ENCODE data around the gene ENPP7. TPM values are rescaled to one million over a fixed set of nuclear protein-coding genes. Genes with fewer than 3 reads are reported as not detected.

Gene ENPP7
- polyA plus RNA-seq, 1 donor (not counting 4 experiments of a cell fraction or from before 2014, with no cell fraction given): not detected

DNA sequence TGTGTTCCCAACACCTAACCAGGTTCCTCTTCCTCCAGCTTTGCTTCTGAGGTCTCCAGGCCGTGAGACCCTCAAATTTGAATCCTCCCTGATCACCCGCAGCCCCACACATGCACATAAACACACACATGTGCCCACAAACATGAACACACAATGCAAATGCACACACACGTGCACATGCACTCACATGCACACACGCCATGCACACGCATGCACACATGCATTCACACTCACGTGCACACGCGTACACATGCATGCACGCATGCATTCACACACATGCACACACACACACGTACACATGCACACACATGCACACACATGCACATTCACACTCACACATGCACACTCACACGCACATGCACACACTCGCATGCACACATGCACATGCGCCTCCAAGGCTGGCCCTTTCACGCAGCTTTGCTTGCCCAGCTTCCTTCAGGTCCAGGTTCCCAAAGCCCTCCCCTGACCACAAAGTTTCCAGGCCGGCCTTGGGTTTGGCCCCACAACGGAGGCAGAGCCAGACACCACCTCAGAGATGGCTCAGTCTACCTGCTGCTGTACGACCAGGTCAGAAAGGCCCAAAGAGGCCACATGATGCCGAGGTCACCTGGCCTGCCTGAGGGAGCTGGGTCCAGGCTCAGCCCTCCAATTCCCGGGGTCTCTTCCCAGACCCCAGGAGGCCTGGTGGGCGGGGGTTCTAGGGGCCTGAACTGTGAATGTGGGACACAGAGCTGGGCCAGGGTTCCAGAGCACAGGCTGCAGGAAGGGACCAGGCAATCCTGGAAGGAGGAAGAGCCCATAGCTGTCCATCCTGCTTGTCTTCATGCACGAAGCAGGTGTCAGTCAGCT lies 39.5 kb upstream of the ENPP7 start:
- Histone ChIP-seq H2AFZ (ENCODE audit: control insufficient read depth, low read length) (no peak overlapping the region), H3K4me2 (ENCODE audit: control insufficient read depth, extremely low read depth, insufficient read depth, low read depth, low read length) (no peak overlapping the region), H3K4me3 (ENCODE audit: control insufficient read depth in 2 of 3, extremely low read depth in 1 of 3, insufficient read depth in 2 of 3, low read depth in 1 of 3, low read length in 3 of 3) (no peak overlapping the region), H3K27ac (ENCODE audit: control insufficient read depth, insufficient read depth, low read length) (no peak overlapping the region), H4K20me1 (ENCODE audit: control insufficient read depth, extremely low read depth, insufficient read depth, low read length) (no peaks in the 10 kb centered on the region), H3K9ac (ENCODE audit: control insufficient read depth, extremely low read depth, insufficient read depth, low read length) (no peak overlapping the region), H3K27me3 (ENCODE audit: control insufficient read depth, extremely low read depth, insufficient read depth, low read length) (peaks cover 24% of the 10 kb centered on the region), H3K36me3 (ENCODE audit: control insufficient read depth in 2 of 2, extremely low read depth in 1 of 2, insufficient read depth in 2 of 2, low read length in 2 of 2) (no peaks in the 10 kb centered on the region), H3K4me1 (ENCODE audit: control insufficient read depth, extremely low read depth, insufficient read depth, low read length) (no peaks in the 10 kb centered on the region), H3K9me3 (ENCODE audit: control insufficient read depth, low read depth, low read length) (no peaks in the 10 kb centered on the region), H3K79me2 (ENCODE audit: control insufficient read depth, insufficient read depth, low read length) (no peaks in the 10 kb centered on the region), H3K9me1 (ENCODE audit: control insufficient read depth, extremely low read depth, insufficient read depth, low read length) (no peaks in the 10 kb centered on the region)
- TF ChIP-seq, protein P1, sequence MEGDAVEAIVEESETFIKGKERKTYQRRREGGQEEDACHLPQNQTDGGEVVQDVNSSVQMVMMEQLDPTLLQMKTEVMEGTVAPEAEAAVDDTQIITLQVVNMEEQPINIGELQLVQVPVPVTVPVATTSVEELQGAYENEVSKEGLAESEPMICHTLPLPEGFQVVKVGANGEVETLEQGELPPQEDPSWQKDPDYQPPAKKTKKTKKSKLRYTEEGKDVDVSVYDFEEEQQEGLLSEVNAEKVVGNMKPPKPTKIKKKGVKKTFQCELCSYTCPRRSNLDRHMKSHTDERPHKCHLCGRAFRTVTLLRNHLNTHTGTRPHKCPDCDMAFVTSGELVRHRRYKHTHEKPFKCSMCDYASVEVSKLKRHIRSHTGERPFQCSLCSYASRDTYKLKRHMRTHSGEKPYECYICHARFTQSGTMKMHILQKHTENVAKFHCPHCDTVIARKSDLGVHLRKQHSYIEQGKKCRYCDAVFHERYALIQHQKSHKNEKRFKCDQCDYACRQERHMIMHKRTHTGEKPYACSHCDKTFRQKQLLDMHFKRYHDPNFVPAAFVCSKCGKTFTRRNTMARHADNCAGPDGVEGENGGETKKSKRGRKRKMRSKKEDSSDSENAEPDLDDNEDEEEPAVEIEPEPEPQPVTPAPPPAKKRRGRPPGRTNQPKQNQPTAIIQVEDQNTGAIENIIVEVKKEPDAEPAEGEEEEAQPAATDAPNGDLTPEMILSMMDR (optimal IDR thresholded peaks at IDR 0.05 in 1 of 3, IDR thresholded peaks at IDR 0.05 in 1 of 3, conservative IDR thresholded peaks at IDR 0.05 in 1 of 3; ENCODE audit: extremely low read depth in 1 of 3, insufficient read depth in 2 of 3, low read length in 3 of 3): no peak
- TF ChIP-seq EZH2 (IDR thresholded peaks at IDR 0.05; ENCODE audit: low read length): no peak
- dilution Hi-C loops (cut with MboI; ENCODE audit: extremely low pct_ligation_motif_present, low sequenced_read_pairs): no loop called here
- DNase-seq (ENCODE audit: low read depth, low spot score) (no peak), FAIRE-seq (no peak)

DNA sequence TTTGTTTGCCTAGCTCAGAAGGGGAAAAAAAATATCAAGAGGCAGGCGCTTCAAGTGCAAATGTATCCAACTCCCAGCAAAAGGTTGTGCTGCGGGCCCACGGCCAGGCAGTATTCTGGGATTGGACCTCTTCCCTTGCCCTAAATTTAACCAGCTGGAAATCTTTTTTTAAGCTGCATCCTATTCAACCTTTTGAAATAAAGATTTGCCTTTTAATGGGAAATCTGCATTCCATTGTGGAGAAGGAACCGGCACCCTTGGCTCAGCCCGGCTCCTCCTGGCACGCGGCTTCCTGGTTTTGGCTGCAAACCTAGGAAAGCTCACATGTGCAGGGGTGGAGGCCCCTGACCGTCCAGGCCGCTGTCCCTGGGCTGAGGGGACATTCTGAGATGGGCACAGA lies 38.8 kb upstream of the ENPP7 start:
- Histone ChIP-seq H3K27ac (ENCODE audit: control insufficient read depth, insufficient read depth, low read length) (no peak overlapping the region), H3K9ac (ENCODE audit: control insufficient read depth, extremely low read depth, insufficient read depth, low read length) (no peak overlapping the region), H2AFZ (ENCODE audit: control insufficient read depth, low read length) (no peak overlapping the region), H3K4me2 (ENCODE audit: control insufficient read depth, extremely low read depth, insufficient read depth, low read depth, low read length) (no peak overlapping the region), H3K79me2 (ENCODE audit: control insufficient read depth, insufficient read depth, low read length) (no peaks in the 10 kb centered on the region), H3K9me1 (ENCODE audit: control insufficient read depth, extremely low read depth, insufficient read depth, low read length) (no peaks in the 10 kb centered on the region), H3K27me3 (ENCODE audit: control insufficient read depth, extremely low read depth, insufficient read depth, low read length) (peaks cover 28% of the 10 kb centered on the region), H4K20me1 (ENCODE audit: control insufficient read depth, extremely low read depth, insufficient read depth, low read length) (no peaks in the 10 kb centered on the region), H3K4me1 (ENCODE audit: control insufficient read depth, extremely low read depth, insufficient read depth, low read length) (no peaks in the 10 kb centered on the region), H3K36me3 (ENCODE audit: control insufficient read depth in 2 of 2, extremely low read depth in 1 of 2, insufficient read depth in 2 of 2, low read length in 2 of 2) (no peaks in the 10 kb centered on the region), H3K4me3 (ENCODE audit: control insufficient read depth in 2 of 3, extremely low read depth in 1 of 3, insufficient read depth in 2 of 3, low read depth in 1 of 3, low read length in 3 of 3) (no peak overlapping the region), H3K9me3 (ENCODE audit: control insufficient read depth, low read depth, low read length) (no peaks in the 10 kb centered on the region)
- dilution Hi-C loops (cut with MboI; ENCODE audit: extremely low pct_ligation_motif_present, low sequenced_read_pairs): no loop called here
- no peak for TF ChIP-seq EZH2 (IDR thresholded peaks at IDR 0.05; ENCODE audit: low read length)
- TF ChIP-seq, protein P1 (optimal IDR thresholded peaks at IDR 0.05 in 1 of 3, IDR thresholded peaks at IDR 0.05 in 1 of 3, conservative IDR thresholded peaks at IDR 0.05 in 1 of 3; ENCODE audit: extremely low read depth in 1 of 3, insufficient read depth in 2 of 3, low read length in 3 of 3): no peak
- no peak for DNase-seq (ENCODE audit: low read depth, low spot score)
- no peak for FAIRE-seq
